Activated naive CD4-positive, alpha-beta T cell treated with anti-CD3 and anti-CD28 coated beads, Interleukin-2, amount 10 ng/mL, durations not matched to agents 7 days and 5 days (primary cell): ENCODE results near the gene EME1.
"Not testable (repeated sequence)": the region's sequence is repeated elsewhere in the genome, so short reads cannot be mapped to it uniquely, and the experiment has no call there.

Experiments used
- CTCF ChIA-PET: fragments of 350-600 bp; sonication (Branson Sonifier 250); formaldehyde crosslinking; loops from one replicate; lab custom pipeline; 2021; ENCODE audit warnings: antibody characterized with exemption; lab: Charles Lee
- DNase-seq: peaks from one replicate; pipeline ENCODE4 v3.0.0-alpha.2; 2020
- H3K27ac Mint-ChIP-seq: one replicate; pipeline ENCODE4 v1.8.0; 2021; ENCODE audit warnings: mild to moderate bottlenecking, moderate library complexity, mixed read lengths
- H3K27me3 Mint-ChIP-seq: one replicate; pipeline ENCODE4 v1.8.0; 2021; ENCODE audit warnings: mild to moderate bottlenecking, mixed read lengths
- H3K36me3 Mint-ChIP-seq: one replicate; pipeline ENCODE4 v1.8.0; 2021; ENCODE audit warnings: mixed read lengths
- H3K4me1 Mint-ChIP-seq: one replicate; pipeline ENCODE4 v1.8.0; 2021; ENCODE audit warnings: mixed read lengths
- H3K4me3 Mint-ChIP-seq: one replicate; pipeline ENCODE4 v1.8.0; 2021; ENCODE audit warnings: mild to moderate bottlenecking, moderate library complexity, mixed read lengths
- H3K9me3 Mint-ChIP-seq: one replicate; pipeline ENCODE4 v1.8.0; 2021; ENCODE audit warnings: mixed read lengths

The EME1 gene

DNA sequence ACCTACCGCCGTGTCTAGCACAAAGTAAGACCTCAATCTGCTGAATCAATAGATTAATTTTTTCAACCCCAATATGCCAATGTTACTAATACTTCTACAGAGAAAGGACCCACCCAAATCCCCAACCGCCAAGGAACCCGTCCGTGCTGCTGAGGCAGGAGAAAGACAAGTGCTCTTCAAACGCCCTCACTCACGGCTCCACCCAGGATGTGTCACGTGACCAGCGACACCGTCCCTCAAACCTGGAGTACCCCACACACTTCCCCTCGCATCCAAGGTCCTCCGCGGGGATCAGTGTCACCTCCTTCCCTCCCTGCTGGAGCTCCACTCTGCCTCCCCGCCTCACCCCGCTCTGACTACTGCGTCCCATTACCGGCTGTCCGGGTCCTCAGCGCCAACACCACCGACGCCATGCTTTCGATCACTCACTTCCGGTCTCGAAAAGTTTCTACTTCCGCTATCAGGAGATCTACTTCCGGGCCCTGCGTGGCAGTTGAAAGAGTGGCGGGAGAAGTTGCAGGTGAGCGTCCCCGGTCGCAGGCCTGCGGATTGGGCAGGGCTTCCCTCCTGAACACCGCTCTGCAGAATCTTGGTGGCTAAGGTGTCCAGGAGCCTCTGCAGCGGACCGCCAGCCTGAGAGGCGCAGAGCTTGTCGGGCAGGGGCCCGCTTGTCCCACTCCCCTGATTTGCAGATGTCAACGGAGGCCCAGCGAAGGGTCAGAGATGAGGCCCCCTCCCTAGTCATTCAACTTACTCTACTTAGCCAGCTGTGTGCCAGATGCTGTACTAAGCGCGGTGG lies at the start of gene EME1, which contains the start of gene MRPL27:
Gene EME1, plus strand, starts transcription at position 472 of the 799 bp plus-strand sequence. CDS start 1,980 bp downstream, outside the sequence.
Gene MRPL27, minus strand, starts transcription at position 427 of the 799 bp plus-strand sequence. Its CDS starts 14 bp downstream, at position 413.
- peaks cover 53% of the 10 kb centered on the region for H3K36me3 Mint-ChIP-seq
- CTCF ChIA-PET, result interaction anchor here (2.1 to 3.3 kb wide), 2 partner anchors 11 to 25 kb away, joined by 10 to 27 read pairs; partner anchors contain the start of gene LRRC59
- peak within 1 kb of the TSS; percentile 90 for H3K4me3 Mint-ChIP-seq
- H3K4me1 Mint-ChIP-seq, result peaks cover 39% of the 10 kb centered on the region
- H3K9me3 Mint-ChIP-seq, result no peaks in the 10 kb centered on the region
- no peaks in the 10 kb centered on the region for H3K27me3 Mint-ChIP-seq
- peak; percentile 91 for DNase-seq
- peak within 1 kb of the TSS; percentile 95 for H3K27ac Mint-ChIP-seq

- H3K27me3 Mint-ChIP-seq, result peaks cover 12% of the 10 kb centered on the region
- CTCF ChIA-PET, result no interaction called here
- no peak overlapping the region for H3K4me3 Mint-ChIP-seq
- H3K27ac Mint-ChIP-seq, result no peak overlapping the region
- no peaks in the 10 kb centered on the region for H3K36me3 Mint-ChIP-seq
- DNase-seq, result no peak
- H3K4me1 Mint-ChIP-seq, result no peaks in the 10 kb centered on the region
- no peaks in the 10 kb centered on the region for H3K9me3 Mint-ChIP-seq
Measured at GRCh38 chr17:50325906-50326305, 47.1 kb upstream of the EME1 start.

- H3K4me3 Mint-ChIP-seq, result no peak overlapping the region
- H3K4me1 Mint-ChIP-seq, result no peaks in the 10 kb centered on the region
- CTCF ChIA-PET, result no interaction called here
Measured at GRCh38 chr17:50326831-50327364, 46.1 kb upstream of the EME1 start.

DNA sequence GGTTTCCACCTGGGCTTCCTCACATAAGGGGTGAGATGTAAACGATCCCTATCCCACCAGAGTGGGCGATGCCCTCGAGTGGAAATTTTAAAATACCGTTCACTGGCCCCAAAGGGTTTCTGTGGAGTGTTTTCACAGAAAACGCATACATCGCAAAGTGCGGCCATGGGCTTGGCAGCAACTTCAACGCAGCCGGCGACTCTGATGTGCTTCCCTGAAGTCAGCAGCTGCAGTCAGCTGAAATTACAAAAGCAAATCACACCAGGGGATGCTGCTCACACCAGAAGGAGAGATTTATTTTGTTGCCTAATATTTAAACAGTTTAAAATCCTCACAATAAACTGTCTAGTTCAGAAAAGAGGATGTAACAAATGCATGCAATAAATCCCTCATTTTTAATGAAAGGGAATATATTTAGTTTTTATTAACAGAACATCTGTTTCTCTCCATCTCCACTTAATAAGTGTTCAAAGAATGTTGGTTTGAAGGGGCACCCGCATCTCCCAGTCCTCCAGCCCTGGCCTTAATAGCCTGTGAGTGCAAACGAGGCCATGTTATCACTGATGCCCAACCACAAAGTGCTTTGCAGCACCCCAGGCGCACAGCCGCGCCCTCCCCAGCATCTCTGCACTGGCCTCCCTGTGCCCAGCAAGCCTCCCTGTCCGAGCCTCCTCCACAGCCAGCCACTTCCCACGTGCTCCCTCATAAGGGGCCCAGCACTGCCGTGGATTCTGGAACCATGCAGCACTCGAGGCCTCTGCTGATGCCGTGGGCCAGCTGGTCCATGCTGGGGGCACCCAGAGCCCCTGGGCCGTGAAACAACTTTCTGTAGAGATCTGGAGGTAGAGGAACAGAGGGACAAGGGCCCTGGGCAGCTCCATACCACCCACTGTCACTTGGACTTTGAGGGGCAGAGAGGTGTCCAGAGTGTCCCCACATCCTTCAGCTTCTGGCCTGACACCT lies 44.4 kb upstream of the EME1 start:
- CTCF ChIA-PET, result no interaction called here
- H3K36me3 Mint-ChIP-seq, result no peaks in the 10 kb centered on the region
- H3K27me3 Mint-ChIP-seq, result peaks cover 31% of the 10 kb centered on the region
- H3K27ac Mint-ChIP-seq, result no peak overlapping the region
- no peak overlapping the region for H3K4me3 Mint-ChIP-seq
- no peaks in the 10 kb centered on the region for H3K9me3 Mint-ChIP-seq
- no peak for DNase-seq
- H3K4me1 Mint-ChIP-seq, result peaks cover 6% of the 10 kb centered on the region

More at GRCh38 chr17:50326831-50327364, 46.1 kb upstream of the EME1 start:
- no peak for DNase-seq
- H3K27ac Mint-ChIP-seq, result no peak overlapping the region
- H3K9me3 Mint-ChIP-seq, result no peaks in the 10 kb centered on the region
- peaks cover 14% of the 10 kb centered on the region for H3K27me3 Mint-ChIP-seq
- no peaks in the 10 kb centered on the region for H3K36me3 Mint-ChIP-seq

DNA sequence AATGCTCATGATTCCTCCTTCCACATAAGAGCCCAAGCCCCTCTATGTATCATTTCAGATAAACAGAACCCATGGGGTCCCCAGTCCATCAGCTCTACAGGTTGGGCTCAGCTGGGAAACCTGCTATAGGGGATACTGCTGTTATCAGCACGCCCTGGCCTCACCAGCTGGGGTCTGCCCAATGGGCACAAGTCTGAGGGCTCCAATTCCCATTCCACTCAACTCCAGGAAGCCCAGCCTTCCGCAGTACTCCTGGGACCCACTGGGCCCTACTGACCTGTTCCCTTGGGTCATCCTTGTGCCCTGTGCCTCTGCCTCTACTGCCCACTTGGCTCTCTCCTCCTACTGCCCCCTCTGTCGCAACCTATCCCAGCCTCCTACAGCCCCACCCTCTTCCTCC lies 43.3 kb upstream of the EME1 start:
- CTCF ChIA-PET, result no interaction called here
- H3K27me3 Mint-ChIP-seq, result peaks cover 39% of the 10 kb centered on the region
- H3K4me1 Mint-ChIP-seq, result peaks cover 13% of the 10 kb centered on the region

DNA sequence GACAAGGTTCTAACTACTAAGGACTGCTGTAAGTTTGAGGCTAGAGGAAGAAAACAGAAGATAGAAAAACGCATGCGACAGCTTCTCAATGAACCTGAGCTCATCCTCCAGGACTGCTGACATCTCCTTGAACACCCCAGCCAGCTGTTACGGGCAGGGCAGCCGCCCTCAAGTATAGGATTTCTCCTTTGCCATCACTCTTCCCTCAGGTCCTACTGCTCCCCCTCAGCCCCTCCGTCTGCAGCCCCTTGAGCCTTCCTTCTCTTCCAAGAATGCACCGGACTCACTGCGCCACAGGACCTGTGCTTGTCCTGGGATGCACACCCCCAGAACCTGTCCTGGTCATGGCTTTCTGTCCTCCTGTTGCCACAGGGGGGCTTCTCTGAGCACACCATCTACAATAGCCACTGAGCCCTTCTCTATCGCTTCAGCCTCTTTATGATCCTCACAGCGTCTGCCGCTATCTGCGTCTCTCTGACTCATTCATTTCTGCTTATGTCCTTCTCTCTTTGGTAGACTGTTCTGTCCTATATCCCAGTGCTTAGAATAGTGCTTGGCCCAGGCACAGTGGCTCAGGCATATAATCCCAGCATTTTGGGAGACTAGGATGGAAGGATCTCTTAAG lies 42.8 kb upstream of the EME1 start:
- no peaks in the 10 kb centered on the region for H3K9me3 Mint-ChIP-seq
- H3K4me3 Mint-ChIP-seq, result no peak overlapping the region
- CTCF ChIA-PET, result interaction anchor here (0.8 kb wide), 2 partner anchors 55 to 130 kb away, joined by 3 read pairs; no protein-coding TSS in a partner anchor
- H3K27me3 Mint-ChIP-seq, result peaks cover 41% of the 10 kb centered on the region
- no peak for DNase-seq
- no peak overlapping the region for H3K27ac Mint-ChIP-seq
- H3K4me1 Mint-ChIP-seq, result peaks cover 13% of the 10 kb centered on the region
- no peaks in the 10 kb centered on the region for H3K36me3 Mint-ChIP-seq

More for the DNA sequence above, 43.3 kb upstream of the EME1 start:
- Mint-ChIP-seq H3K4me3 (no peak overlapping the region), H3K9me3 (no peaks in the 10 kb centered on the region), H3K27ac (no peak overlapping the region), H3K36me3 (no peaks in the 10 kb centered on the region)
- no peak for DNase-seq

GRCh38 chr17:50331085-50331791 lies 41.8 kb upstream of the EME1 start:
- Mint-ChIP-seq H3K9me3 (no peaks in the 10 kb centered on the region), H3K27me3 (peaks cover 36% of the 10 kb centered on the region), H3K4me3 (no peak overlapping the region), H3K27ac (no peak overlapping the region), H3K36me3 (no peaks in the 10 kb centered on the region), H3K4me1 (peaks cover 13% of the 10 kb centered on the region)
- no peak for DNase-seq
- CTCF ChIA-PET, result interaction anchor here (0.6 to 0.8 kb wide), 3 partner anchors 15 to 131 kb away, joined by 3 read pairs; no protein-coding TSS in a partner anchor

DNA sequence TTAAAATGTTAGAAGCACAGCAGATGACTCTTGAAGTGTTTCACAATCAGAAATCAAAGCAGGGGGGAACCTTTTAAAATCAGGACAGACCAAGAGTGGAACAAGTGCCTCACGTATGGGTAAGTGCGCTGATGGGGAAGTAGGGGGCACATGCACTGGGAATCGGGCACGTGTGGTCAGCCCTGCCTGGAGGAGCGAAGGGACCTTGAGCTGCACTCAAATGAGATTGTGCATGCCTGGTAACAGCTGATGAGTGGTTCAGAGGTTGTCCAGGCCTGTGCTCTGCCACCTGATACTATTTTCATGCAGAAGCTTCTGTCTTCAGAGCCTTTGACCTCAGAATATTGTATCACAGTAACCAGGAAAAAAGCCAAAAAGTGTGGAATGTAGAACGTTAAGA lies 40.8 kb upstream of the EME1 start:
- H3K27ac Mint-ChIP-seq, result no peak overlapping the region
- no peak for DNase-seq
- H3K4me3 Mint-ChIP-seq, result no peak overlapping the region
- H3K4me1 Mint-ChIP-seq, result peaks cover 13% of the 10 kb centered on the region
- CTCF ChIA-PET, result interaction anchor here (0.8 to 3.0 kb wide), 2 partner anchors 10 to 131 kb away, joined by 3 to 14 read pairs; partner anchors contain the start of gene COL1A1
- no peaks in the 10 kb centered on the region for H3K36me3 Mint-ChIP-seq
- no peaks in the 10 kb centered on the region for H3K9me3 Mint-ChIP-seq
- H3K27me3 Mint-ChIP-seq, result peaks cover 33% of the 10 kb centered on the region

DNA sequence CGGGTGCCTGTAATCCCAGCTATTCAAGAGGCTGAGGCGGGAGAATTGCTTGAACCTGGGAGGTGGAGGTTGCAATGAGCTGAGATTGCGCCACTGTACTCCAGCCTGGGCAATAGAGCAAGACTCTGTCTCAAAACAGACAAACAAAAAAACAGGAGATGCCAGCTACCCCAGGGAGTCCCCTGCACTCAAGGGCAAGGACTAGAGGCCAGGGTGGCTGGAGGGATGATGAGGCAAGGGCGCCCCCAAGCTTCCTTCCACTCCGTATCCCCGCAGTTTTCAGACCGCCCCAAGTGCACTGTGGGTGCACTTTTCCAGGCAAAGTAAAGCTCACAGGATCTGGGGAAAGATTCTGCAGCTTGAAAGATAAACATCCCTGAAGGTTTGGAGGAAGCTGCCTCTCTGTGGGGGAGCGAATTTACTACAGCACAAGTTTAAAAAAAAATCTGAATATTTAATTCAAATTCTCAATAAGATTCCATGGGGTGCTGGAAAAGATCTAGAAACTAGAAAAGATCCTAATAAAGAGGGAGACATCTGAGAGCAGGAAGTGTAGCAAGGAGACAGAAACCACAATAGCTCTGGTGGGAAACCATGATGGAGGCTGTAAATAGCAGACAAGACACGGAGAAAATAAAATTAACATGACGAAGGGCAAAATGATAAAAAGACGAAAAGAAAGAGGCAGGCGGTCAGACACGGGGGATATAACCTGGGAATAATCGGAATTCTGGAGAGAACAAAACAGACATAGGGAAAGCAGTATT lies 39.6 kb upstream of the EME1 start:
- H3K36me3 Mint-ChIP-seq, H3K27ac Mint-ChIP-seq, H3K9me3 Mint-ChIP-seq, H3K4me3 Mint-ChIP-seq, DNase-seq: not testable (repeated sequence)
- Mint-ChIP-seq H3K4me1 (peaks cover 13% of the 10 kb centered on the region), H3K27me3 (peaks cover 33% of the 10 kb centered on the region)
- CTCF ChIA-PET, result interaction anchor here (0.6 to 3.0 kb wide), 9 partner anchors 15 to 216 kb away, joined by 3 to 14 read pairs (median 3); partner anchors contain the start of gene COL1A1

DNA sequence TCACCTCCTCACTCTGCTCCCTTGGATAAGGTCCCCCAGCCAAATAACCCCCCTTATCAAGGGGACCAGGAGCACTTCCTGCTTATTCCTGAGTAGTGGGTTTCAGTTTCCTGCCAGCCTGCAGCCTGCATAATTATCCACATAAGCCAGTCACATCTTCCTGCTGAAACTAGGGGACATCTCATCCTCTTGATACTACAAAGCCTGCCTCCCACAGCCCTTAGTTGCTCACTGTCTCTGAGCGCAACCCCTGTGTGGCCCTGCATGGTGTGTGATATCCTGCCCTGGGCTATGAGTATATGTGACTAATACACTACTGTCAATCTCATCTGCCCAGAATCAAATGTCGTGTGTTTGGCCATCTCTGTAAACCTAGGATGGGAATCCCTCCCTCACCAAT lies 35.1 kb upstream of the EME1 start:
- no peak for DNase-seq
- H3K4me3 Mint-ChIP-seq, result no peak overlapping the region
- peaks cover 37% of the 10 kb centered on the region for H3K27me3 Mint-ChIP-seq
- peaks cover 10% of the 10 kb centered on the region for H3K4me1 Mint-ChIP-seq
- no peak overlapping the region for H3K27ac Mint-ChIP-seq
- H3K36me3 Mint-ChIP-seq, result no peaks in the 10 kb centered on the region
- H3K9me3 Mint-ChIP-seq, result peaks cover 3% of the 10 kb centered on the region
- CTCF ChIA-PET, result interaction anchor here (1.0 kb wide), 1 partner anchor 41 kb away, joined by 4 read pairs; no protein-coding TSS in a partner anchor

DNA sequence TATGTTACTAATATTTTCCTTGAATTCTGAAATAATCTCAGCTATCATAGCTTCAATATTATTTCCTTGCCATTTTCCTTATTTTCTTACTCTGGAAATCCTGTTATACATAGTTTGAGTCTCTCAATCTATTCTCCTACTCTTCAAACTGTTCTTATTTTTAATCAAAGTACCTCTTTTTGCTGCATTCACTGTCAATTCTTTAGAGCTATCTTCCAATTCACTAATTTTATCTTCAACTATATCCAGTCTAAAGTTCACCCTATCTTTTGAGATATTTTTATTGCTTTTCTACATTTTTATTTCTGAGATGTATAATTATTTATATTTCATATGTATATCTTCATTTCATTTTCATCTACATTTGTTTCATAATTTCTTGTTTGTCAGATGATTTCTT lies 34.4 kb upstream of the EME1 start:
- CTCF ChIA-PET, result interaction anchor here (1.0 kb wide), 1 partner anchor 42 kb away, joined by 4 read pairs; no protein-coding TSS in a partner anchor
- peaks cover 7% of the 10 kb centered on the region for H3K4me1 Mint-ChIP-seq
- no peak overlapping the region for H3K27ac Mint-ChIP-seq
- peaks cover 3% of the 10 kb centered on the region for H3K9me3 Mint-ChIP-seq
- DNase-seq, result no peak
- H3K27me3 Mint-ChIP-seq, result peaks cover 32% of the 10 kb centered on the region
- H3K4me3 Mint-ChIP-seq, result no peak overlapping the region
- no peaks in the 10 kb centered on the region for H3K36me3 Mint-ChIP-seq

- no peak overlapping the region for H3K4me3 Mint-ChIP-seq
- peaks cover under 1% of the 10 kb centered on the region for H3K4me1 Mint-ChIP-seq
- H3K9me3 Mint-ChIP-seq, result peaks cover 3% of the 10 kb centered on the region
- H3K36me3 Mint-ChIP-seq, result no peaks in the 10 kb centered on the region
- peaks cover 27% of the 10 kb centered on the region for H3K27me3 Mint-ChIP-seq
- CTCF ChIA-PET, result interaction anchor here (1.3 kb wide), 1 partner anchor 18 kb away, joined by 3 read pairs; no protein-coding TSS in a partner anchor
- no peak overlapping the region for H3K27ac Mint-ChIP-seq
- DNase-seq, result no peak
Measured at GRCh38 chr17:50339381-50339780, 33.6 kb upstream of the EME1 start.
